ENCODE results near the gene DUOX2. TPM values are rescaled to one million over a fixed set of nuclear protein-coding genes. Genes with fewer than 3 reads are reported as not detected.

Gene DUOX2
- total RNA-seq, 1 experiment from 2014 or later = 0.44 TPM

DNA sequence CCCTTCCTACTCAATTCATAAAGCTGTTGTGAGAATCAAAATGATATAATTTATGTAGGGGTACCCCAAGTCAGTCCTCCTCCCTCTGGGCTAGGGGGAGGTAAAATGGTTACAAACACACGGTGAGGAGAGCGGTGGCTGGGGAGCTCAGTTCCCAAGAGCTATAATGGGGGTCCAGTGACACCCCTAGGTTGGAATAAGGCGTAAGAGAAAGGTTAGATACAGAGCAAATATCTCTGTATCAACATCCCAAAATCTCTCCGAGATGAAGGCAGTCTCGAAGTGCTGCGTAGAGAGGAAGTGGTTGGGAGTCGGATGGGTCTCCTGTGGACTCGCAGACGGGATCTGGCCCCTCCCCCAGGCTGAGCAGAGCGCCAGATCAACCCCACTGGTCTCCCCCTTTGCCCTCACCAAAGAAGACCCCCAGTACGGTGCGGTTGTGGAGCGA lies 1.8 kb downstream of the DUOX2 start:
- DNase-seq (ENCODE audit: low read depth, low spot score) (no peak), ATAC-seq (no peak)
- H3K79me2 ChIP-seq (ENCODE audit: insufficient read depth, low read length) = no peaks in the 10 kb centered on the region
- no peaks in the 10 kb centered on the region for H3K36me3 ChIP-seq (ENCODE audit: control insufficient read depth in 1 of 2, insufficient read depth in 2 of 2, low read length in 2 of 2)
- ChIA-PET RAD21 (ENCODE audit: low non-redundant PET in 1 of 2, low total read pairs in 2 of 2, uncharacterized antibody in 2 of 2, unreplicated experiment in 2 of 2) (no interaction called here), POLR2A (no interaction called here), CTCF (no interaction called here)
- no peak overlapping the region for H3K27ac ChIP-seq (ENCODE audit: low read depth, low read length)
- no peaks in the 10 kb centered on the region for H3K9me3 ChIP-seq (ENCODE audit: control insufficient read depth in 1 of 2, insufficient read depth in 1 of 2, low read depth in 1 of 2, low read length in 2 of 2)
- H3K4me1 ChIP-seq (ENCODE audit: control insufficient read depth in 1 of 2, insufficient read depth in 2 of 2, low read length in 2 of 2) = no peaks in the 10 kb centered on the region
- H3K9ac ChIP-seq (ENCODE audit: low read length) = no peak overlapping the region
- H3K9me2 ChIP-seq (ENCODE audit: insufficient read depth) = no peaks in the 10 kb centered on the region
- intact Hi-C loops (cut with micrococcal nuclease) = no loop called here
- no peaks in the 10 kb centered on the region for H4K20me1 ChIP-seq (ENCODE audit: insufficient read depth)
- no peaks in the 10 kb centered on the region for H3K27me3 ChIP-seq (ENCODE audit: insufficient read depth, low read length)
- no peak overlapping the region for H3K4me2 ChIP-seq (ENCODE audit: low read length)
- no TSS peak for BruUV-seq (replicated peaks)
- H2AFZ ChIP-seq (ENCODE audit: low read depth, low read length, poor library complexity, severe bottlenecking) = no peak overlapping the region
- H3K4me3 ChIP-seq (replicated peaks in 1 of 2; ENCODE audit: low read depth in 1 of 2, low read length in 2 of 2) = no peak overlapping the region
- TF ChIP-seq YY1 (IDR thresholded peaks at IDR 0.05; ENCODE audit: extremely low read depth, insufficient replicate concordance, low read depth, low read length) (no peak), EZH2 (IDR thresholded peaks at IDR 0.05) (no peak), SRF (IDR thresholded peaks at IDR 0.05; ENCODE audit: low read depth) (no peak), POLR2A (IDR thresholded peaks at IDR 0.05; ENCODE audit: borderline replicate concordance, extremely low read depth, insufficient read depth, insufficient read length) (no peak), ZFX (IDR thresholded peaks at IDR 0.05) (no peak), SP1 (IDR thresholded peaks at IDR 0.05; ENCODE audit: low read depth) (no peak), POLR2AphosphoS5 (IDR thresholded peaks at IDR 0.05; ENCODE audit: low read depth, low read length) (no peak), CBX3 (IDR thresholded peaks at IDR 0.05; ENCODE audit: low read depth) (no peak), CEBPB (IDR thresholded peaks at IDR 0.05; ENCODE audit: low read depth) (no peak), FOSL1 (IDR thresholded peaks at IDR 0.05; ENCODE audit: low read depth) (no peak)
- TF ChIP-seq, protein P1, sequence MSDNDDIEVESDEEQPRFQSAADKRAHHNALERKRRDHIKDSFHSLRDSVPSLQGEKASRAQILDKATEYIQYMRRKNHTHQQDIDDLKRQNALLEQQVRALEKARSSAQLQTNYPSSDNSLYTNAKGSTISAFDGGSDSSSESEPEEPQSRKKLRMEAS (IDR thresholded peaks at IDR 0.05) = no peak
- TF ChIP-seq, protein P2, sequence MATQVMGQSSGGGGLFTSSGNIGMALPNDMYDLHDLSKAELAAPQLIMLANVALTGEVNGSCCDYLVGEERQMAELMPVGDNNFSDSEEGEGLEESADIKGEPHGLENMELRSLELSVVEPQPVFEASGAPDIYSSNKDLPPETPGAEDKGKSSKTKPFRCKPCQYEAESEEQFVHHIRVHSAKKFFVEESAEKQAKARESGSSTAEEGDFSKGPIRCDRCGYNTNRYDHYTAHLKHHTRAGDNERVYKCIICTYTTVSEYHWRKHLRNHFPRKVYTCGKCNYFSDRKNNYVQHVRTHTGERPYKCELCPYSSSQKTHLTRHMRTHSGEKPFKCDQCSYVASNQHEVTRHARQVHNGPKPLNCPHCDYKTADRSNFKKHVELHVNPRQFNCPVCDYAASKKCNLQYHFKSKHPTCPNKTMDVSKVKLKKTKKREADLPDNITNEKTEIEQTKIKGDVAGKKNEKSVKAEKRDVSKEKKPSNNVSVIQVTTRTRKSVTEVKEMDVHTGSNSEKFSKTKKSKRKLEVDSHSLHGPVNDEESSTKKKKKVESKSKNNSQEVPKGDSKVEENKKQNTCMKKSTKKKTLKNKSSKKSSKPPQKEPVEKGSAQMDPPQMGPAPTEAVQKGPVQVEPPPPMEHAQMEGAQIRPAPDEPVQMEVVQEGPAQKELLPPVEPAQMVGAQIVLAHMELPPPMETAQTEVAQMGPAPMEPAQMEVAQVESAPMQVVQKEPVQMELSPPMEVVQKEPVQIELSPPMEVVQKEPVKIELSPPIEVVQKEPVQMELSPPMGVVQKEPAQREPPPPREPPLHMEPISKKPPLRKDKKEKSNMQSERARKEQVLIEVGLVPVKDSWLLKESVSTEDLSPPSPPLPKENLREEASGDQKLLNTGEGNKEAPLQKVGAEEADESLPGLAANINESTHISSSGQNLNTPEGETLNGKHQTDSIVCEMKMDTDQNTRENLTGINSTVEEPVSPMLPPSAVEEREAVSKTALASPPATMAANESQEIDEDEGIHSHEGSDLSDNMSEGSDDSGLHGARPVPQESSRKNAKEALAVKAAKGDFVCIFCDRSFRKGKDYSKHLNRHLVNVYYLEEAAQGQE (IDR thresholded peaks at IDR 0.05; ENCODE audit: low read depth) = no peak
- TF ChIP-seq, protein P3, sequence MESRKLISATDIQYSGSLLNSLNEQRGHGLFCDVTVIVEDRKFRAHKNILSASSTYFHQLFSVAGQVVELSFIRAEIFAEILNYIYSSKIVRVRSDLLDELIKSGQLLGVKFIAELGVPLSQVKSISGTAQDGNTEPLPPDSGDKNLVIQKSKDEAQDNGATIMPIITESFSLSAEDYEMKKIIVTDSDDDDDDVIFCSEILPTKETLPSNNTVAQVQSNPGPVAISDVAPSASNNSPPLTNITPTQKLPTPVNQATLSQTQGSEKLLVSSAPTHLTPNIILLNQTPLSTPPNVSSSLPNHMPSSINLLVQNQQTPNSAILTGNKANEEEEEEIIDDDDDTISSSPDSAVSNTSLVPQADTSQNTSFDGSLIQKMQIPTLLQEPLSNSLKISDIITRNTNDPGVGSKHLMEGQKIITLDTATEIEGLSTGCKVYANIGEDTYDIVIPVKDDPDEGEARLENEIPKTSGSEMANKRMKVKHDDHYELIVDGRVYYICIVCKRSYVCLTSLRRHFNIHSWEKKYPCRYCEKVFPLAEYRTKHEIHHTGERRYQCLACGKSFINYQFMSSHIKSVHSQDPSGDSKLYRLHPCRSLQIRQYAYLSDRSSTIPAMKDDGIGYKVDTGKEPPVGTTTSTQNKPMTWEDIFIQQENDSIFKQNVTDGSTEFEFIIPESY (IDR thresholded peaks at IDR 0.05; ENCODE audit: extremely low read depth, insufficient replicate concordance, low read length) = no peak
- TF ChIP-seq, protein P4, sequence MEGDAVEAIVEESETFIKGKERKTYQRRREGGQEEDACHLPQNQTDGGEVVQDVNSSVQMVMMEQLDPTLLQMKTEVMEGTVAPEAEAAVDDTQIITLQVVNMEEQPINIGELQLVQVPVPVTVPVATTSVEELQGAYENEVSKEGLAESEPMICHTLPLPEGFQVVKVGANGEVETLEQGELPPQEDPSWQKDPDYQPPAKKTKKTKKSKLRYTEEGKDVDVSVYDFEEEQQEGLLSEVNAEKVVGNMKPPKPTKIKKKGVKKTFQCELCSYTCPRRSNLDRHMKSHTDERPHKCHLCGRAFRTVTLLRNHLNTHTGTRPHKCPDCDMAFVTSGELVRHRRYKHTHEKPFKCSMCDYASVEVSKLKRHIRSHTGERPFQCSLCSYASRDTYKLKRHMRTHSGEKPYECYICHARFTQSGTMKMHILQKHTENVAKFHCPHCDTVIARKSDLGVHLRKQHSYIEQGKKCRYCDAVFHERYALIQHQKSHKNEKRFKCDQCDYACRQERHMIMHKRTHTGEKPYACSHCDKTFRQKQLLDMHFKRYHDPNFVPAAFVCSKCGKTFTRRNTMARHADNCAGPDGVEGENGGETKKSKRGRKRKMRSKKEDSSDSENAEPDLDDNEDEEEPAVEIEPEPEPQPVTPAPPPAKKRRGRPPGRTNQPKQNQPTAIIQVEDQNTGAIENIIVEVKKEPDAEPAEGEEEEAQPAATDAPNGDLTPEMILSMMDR (IDR thresholded peaks at IDR 0.05 in 2 of 3, conservative IDR thresholded peaks at IDR 0.05 in 1 of 3; ENCODE audit: borderline replicate concordance in 1 of 3, insufficient read depth in 1 of 3, low read depth in 2 of 3, low read length in 2 of 3) = no peak

Data from HCT116 (cell line).